ENCODE results near the gene CD99L2.
"Not testable (repeated sequence)": the region's sequence is repeated elsewhere in the genome, so short reads cannot be mapped to it uniquely, and the experiment has no call there.

CD99L2 gene

DNA sequence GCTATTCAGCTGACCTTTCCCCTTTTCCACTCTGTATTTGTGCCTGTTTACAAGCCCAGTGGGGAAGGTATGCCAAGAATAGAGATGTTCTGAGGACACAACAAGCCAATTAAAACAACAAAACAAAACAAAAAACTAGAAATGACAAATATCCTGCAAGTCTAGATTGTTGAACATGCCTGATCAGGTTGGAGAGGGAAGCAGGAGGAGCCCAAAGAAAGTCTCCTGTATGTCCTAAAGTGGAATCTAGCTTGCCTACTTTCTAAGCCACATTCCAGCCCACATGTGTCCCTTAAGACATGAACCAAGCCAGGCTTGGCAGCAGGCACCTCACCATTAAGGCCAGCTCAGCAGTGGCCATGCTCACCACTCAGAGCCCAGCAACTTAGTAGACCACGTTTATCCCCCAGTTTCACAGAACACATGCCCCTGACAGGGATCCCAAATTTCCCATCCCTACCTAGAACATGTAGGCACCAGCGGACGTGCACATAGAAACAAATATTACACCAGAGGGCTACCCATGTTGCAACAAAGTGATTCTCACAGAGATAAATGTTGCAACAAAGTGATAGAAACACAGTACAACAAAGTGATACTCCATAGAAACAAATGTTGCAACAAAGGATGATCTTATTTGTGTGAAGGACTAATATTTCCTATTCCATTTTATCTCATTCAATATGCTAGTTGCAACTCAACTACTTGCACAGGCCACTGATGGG is 48.3 kb downstream of the CD99L2 start:
- DNase-seq: no peak

GRCh38 chrX:150849486-150849885 is 49.0 kb downstream of the CD99L2 start:
- DNase-seq: no peak

- DNase-seq: peak; percentile 66
Measured at GRCh38 chrX:150848914-150849365, 49.5 kb downstream of the CD99L2 start.

DNA sequence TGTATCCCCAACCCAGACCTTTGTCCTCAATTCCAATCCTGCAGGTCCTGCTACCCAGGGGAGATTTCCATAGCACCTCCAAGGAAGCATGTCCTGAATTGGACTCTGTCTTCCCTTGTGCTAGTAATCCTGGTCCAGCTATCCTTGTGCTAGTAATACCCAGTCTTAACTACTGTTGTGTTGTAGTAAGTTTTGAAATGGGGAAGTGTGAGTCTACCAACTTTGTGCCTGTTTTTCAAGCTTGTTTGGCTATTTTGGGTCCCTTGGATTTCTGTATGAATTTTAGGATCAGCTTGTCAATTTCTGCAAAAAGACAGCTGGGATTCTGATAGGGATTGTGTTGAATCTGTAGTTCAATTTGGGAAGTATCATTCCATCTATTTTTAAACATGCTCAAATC is 51.4 kb downstream of the CD99L2 start:
- no peak for DNase-seq

DNA sequence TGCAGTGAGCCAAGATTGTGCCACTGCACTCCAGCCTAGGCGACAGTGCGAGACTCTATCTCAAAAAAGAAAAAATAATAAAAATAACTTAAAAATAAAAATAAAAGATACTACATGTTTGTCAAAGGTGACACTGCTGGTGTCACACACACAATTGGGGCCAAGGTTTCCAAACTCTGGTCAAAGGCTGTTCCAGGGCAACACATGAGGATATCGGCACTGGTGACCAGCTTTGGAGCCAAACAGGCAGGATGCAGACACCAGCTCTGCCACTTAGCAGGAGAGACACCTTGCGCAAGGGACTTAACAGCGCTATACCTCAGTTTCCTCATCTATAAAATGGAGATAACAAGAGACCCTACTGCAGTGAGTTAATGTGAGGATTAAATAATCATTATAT is 52.3 kb downstream of the CD99L2 start:
- DNase-seq: no peak

GRCh38 chrX:150845091-150845490 is 53.4 kb downstream of the CD99L2 start:
- no peak for DNase-seq

- DNase-seq: no peak
Measured at GRCh38 chrX:150844016-150844415, 54.5 kb downstream of the CD99L2 start.

DNA sequence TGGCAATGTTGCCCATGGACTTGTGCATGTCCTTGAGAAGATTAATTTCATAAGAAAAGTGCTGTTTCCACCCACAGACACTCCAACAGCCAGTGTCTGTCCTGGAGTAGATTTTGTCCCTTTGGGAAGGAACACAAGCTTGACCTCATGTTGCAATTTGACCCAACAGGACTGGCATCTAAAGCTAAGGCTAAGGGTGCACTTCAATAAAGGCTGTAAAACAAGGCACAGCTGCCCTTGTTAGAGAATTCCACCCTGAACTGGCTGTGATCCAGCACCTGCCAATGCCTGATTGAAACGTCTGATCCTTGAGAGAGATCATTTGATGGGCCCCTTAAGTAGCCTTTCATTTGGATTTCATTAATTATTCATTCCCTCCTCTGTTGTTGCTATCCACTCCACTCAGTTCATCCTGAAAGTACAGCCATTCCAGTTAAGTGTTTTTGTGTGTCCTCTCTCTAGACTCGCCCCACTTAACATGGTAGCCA is 56.2 kb downstream of the CD99L2 start:
- DNase-seq: peak; percentile 27

DNA sequence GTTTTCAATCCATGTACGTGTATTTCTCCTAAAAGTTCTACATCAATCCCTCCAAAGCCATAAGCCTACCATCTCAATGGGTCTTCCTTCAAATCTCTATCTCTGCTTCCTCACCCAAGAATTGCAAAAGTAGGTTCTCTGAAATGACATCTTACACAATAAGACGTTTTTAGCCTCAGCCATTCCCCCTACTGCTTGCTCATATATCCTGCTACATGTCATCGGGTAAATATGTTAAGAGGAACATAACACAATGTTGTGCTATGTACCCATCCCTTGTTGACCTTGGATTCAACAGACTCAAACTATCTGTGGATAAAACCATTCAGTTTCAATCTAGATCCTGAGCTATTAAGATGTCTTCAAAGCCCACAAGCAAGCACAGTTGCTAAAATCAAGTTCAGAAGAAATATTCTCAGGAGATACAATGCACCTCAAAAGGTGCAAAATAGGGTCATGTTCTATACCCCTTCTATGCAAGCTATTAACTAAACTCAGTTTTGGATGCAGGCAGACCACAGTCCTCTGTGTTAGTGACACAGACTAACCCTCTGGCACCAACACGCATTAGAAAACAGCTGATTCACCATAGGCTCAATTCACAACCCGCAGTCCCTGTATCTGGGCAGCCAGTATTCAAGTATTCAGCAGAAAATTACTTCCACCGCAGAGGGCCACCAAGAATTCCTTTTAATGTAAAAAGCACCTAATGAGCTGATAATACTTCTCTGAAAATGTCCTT is 56.8 kb downstream of the CD99L2 start:
- DNase-seq: no peak

- no peak for DNase-seq
Measured at GRCh38 chrX:150837845-150838244, 60.6 kb downstream of the CD99L2 start.

DNA sequence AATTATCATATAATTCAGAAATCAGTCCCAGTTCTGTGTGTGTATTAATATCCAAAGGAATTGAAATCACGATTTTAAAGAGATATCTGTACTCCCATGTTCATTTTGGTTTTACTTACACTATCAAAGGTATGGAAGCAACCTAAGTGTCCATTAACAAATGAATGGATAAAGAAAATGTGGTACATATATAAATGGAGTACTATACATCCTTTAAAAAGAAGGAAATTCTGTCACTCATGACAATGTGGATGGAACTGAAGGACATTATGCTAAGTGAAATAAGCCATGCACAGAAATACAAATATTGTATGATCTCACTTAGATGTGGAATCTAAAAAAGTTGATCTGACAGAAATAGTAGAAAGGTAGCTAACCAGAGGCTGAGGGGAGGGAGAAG is 63.8 kb downstream of the CD99L2 start:
- no peak for DNase-seq

DNA sequence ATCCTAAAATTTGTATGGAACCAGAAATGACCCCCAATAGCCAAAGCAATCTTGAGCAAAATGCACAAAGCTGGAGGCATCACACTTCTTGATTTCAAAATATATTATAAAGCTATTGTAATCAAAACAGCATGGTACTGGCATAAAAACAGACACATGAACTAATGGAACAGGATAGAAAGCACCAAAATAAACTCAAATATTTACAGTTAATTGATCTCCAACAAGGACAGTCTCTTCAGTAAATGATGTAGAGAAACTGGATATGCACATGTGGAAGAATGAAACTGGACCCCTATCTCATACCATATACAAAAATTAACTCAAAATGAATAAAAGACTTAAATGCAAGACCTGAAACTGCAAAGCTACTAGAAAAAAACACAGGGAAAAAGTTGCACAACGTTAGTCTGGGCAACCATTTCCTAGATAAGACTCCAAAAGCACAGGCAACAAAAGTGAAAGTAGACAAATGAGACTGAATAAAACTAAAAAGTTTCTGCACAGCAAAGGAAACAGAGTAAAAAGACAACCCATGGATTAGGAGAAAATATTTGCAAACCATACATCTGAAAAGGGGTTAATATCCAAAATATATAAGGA is 64.9 kb downstream of the CD99L2 start:
- DNase-seq: no peak

DNA sequence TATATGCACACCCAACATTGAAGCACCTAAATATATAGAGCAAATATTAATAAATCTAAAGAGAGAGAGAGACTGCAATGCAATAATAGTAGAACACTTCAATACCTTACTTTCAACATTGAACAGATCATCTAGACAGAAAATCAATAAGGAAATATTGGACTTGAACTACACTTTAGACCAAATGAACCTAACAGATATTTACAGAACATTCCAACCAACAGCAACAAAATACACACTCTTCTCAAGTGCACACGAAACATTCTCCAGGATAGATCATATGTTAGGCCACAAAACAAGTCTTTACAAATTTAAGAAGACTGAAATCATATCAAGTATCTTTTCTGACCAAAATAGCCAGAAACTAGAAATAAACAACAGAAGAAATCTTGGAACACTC is 66.6 kb downstream of the CD99L2 start:
- no peak for DNase-seq

DNA sequence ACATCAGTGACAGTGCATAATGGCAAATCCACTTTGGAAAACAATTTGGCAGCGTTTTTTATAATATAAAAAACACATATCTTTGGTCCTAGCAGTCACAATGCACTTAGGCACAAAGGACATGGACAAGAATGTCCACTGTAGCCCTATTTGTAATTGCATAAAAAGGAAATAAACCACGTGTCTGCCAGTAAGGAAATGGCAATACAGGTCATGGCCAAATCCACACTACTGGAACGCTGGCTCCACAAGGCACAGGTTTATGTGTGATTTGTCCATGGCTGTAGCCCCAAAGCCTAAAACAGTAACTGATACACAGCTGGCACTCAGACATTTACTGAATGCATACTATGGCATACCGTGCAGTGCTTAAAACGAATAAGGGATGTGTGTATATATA is 69.7 kb downstream of the CD99L2 start:
- no peak for DNase-seq

- not testable (repeated sequence) for DNase-seq
Measured at GRCh38 chrX:150824352-150824751, 74.1 kb downstream of the CD99L2 start.

- DNase-seq: not testable (repeated sequence)
Measured at GRCh38 chrX:150823826-150824225, 74.6 kb downstream of the CD99L2 start.

GRCh38 chrX:150821971-150822370 is 76.5 kb downstream of the CD99L2 start:
- no peak for DNase-seq

GRCh38 chrX:150813922-150814321 is 84.5 kb downstream of the CD99L2 start:
- no peak for DNase-seq

DNA sequence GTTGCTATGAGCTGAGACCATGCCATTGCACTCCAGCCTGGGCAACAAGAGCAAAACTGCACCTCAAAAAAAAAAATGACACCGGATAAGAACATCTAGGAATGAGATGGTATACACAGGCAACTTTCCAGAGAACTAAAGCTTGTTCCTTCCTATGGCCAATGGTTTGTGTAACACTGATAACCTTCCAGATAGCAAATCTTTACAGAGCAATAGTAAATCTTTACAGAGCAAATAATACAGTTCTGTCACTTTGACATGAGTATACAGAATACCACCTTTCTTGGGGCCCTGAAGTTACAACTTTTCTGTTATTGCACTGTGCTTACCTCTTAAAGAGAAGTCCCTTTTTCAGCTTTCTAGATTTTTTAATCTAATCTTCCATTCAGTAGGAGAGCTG is 91.6 kb downstream of the CD99L2 start:
- no peak for DNase-seq

- no peak for DNase-seq
Measured at GRCh38 chrX:150805736-150806135, 92.7 kb downstream of the CD99L2 start.

DNA sequence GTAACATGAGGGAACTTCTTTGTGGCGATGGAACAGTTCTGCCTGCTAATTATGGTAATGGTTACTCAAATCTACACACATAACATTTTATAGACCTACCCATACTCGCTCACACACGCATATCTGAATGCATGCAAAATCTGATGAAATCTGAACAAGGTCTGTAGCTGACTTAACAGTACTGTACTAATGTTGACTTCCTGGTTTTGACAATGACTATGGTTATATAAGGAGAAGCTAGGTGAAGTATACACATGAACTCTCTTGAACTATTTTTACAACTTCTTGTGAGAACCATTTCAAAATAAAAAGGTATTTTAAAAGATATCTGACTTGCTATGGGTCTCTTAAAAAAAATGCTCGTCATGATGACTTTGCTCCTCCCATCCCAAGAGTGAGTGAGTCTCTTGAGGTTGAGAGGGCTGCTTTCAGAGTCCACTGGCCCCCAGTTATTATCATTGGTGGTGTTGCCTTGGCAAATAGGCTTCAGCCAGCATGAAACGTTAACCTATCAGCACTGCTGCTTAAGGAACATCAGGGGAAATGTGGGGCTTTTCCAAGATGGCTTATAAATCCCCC is 105.4 kb downstream of the CD99L2 start:
- no peak for DNase-seq

- DNase-seq: no peak
Measured at GRCh38 chrX:150790021-150790420, 108.4 kb downstream of the CD99L2 start.

GRCh38 chrX:150781677-150782076 is 116.8 kb downstream of the CD99L2 start:
- no peak for DNase-seq

DNA sequence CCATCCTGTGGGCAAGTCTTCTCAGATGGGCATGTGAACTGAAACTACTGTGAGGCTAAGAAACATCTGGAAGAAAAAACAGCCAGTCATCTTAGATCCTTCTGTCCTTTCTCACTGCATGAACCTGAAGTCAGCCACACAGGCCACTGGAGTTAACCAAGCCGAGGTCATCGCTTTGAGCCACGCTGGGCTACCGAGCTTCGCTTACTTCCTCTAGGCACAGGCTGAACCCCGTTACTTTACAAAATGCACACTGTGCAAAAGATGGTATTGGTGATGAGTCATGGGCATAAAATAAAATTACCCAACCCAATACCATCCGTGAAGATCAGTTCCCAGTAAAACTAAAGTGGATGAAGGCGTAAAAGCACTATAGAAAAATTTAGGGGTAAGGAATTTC is 119.1 kb downstream of the CD99L2 start:
- DNase-seq: no peak

All from NCI-H2171 treated with DMSO at 0.1 percent for 48 hours (cell line).